Mammary epithelial cell (primary cell): Measurements from ENCODE around the gene DPP10.
"Not testable (repeated sequence)": the region's sequence is repeated elsewhere in the genome, so short reads cannot be mapped to it uniquely, and the experiment has no call there.

Experiments used
- EZH2 ChIP-seq: IDR thresholded peaks from 2 replicates; pipeline ENCODE4 v1.6.1; 2012; ENCODE audit warnings: low read length, inconsistent platforms, borderline replicate concordance
- TF ChIP-seq, protein P1 (sequence below), 2 donors: IDR thresholded peaks in 1 of 2; conservative IDR thresholded peaks in 1 of 2; 2 replicates each; pipeline ENCODE4 v1.5.1; 2011 to 2012; ENCODE audit warnings: inconsistent platforms in 2 of 2, low read length in 2 of 2, mild to moderate bottlenecking in 2 of 2, control low read depth in 1 of 2, low read depth in 1 of 2; ENCODE audit not compliant: insufficient read depth in 1 of 2; ENCODE audit errors: extremely low read depth in 1 of 2

DNA sequence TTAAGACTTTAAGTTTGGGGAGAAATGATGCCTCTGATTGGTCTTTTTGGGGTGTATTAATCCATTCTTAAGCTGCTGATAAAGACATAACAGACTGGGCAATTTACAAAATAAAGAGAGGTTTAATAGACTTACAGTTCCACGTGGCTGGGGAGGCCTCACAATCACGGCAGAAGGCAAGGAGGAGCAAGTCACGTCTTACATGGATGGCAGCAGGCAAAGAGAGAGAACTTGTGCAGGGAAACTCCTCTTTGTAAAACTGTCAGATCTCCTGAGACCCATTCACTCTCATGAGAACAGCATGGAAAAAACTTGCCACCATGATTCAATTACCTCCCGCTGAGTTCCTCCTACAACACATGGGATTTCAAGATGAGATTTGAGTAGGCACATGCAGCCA is 80.2 kb downstream of the DPP10 start:
- TF ChIP-seq, protein P1, sequence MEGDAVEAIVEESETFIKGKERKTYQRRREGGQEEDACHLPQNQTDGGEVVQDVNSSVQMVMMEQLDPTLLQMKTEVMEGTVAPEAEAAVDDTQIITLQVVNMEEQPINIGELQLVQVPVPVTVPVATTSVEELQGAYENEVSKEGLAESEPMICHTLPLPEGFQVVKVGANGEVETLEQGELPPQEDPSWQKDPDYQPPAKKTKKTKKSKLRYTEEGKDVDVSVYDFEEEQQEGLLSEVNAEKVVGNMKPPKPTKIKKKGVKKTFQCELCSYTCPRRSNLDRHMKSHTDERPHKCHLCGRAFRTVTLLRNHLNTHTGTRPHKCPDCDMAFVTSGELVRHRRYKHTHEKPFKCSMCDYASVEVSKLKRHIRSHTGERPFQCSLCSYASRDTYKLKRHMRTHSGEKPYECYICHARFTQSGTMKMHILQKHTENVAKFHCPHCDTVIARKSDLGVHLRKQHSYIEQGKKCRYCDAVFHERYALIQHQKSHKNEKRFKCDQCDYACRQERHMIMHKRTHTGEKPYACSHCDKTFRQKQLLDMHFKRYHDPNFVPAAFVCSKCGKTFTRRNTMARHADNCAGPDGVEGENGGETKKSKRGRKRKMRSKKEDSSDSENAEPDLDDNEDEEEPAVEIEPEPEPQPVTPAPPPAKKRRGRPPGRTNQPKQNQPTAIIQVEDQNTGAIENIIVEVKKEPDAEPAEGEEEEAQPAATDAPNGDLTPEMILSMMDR (conservative IDR thresholded peaks at IDR 0.05 in 1 of 2, IDR thresholded peaks at IDR 0.05 in 1 of 2; ENCODE audit: extremely low read depth in 1 of 2, insufficient read depth in 1 of 2, low read depth in 1 of 2, low read length in 2 of 2): not testable (repeated sequence)
- TF ChIP-seq EZH2: not testable (repeated sequence)
